GM18951 (cell line): Measurements from ENCODE around the gene CELF5.
"Not testable (repeated sequence)": the region's sequence is repeated elsewhere in the genome, so short reads cannot be mapped to it uniquely, and the experiment has no call there.

ENCODE experiments used
- POLR2A ChIP-seq: IDR thresholded peaks from 4 replicates; pipeline ENCODE4 v1.6.1; 2011; ENCODE audit warnings: mild to moderate bottlenecking; ENCODE audit not compliant: insufficient read length, insufficient read depth; ENCODE audit errors: extremely low read depth
- in situ Hi-C: fragments of 300-500 bp; cut with MboI; formaldehyde crosslinking; loops from one replicate; pipeline ENCODE4 v1.12.0; 2022; ENCODE audit warnings: low sequenced_read_pairs, mixed read lengths, inconsistent platforms; ENCODE audit not compliant: unreplicated experiment

CELF5 gene

DNA sequence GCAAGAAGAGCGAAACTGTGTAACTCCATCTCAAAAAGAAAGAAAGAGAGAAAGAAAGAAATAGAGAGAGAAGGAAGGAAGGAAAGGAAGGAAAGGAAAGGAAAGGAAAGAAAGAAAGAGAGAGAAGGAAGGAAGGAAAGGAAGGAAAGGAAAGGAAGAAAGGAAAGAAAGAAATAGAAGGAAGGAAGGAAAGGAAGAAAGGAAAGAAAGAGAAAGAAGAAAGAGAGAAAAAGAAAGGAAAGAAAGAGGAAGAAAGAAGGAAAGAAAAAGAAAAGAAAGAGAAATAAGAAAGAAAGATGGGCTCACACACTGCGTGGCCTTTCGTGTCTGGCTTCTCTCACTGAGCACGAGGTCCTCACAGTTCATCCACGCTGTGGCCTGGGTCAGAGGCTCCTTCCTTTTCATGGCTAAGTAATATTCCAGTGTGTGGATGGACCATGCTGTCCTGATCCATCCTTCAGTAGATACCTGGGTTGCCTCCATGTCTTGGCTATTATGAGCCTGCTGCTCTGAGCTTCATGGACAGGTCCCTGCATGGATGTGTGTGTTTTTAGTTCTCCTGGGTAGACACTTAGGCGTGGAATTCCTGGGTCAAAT, 74.5 kb downstream of the CELF5 start:
- no peak for TF ChIP-seq POLR2A
- in situ Hi-C loops = no loop called here

- in situ Hi-C loops = not testable (repeated sequence)
These were observed 76.1 kb downstream of the CELF5 start for GRCh38 chr19:3300566-3300965.

DNA sequence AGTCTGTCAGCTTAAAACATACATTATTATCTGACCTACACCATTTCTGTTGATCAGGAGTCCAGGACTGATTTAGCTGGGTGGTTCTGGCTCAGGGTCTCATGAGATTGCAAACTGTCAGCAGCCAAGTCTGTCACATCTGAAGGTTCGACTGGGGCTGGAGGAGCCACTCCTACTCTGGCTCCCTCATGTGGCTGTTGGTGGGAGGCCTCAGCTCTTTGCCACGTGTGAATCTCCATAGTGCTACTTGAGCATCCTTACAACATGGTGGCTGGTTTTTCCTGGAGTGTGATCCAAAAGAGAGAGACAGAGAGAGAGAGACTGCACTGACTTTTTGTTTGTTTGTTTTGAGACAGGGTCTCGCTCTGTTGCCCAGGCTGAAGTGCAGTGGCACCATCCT, 78.3 kb downstream of the CELF5 start:
- in situ Hi-C loops = no loop called here
- TF ChIP-seq POLR2A = no peak

GRCh38 chr19:3304871-3305423, 80.5 kb downstream of the CELF5 start:
- in situ Hi-C loops = no loop called here

GRCh38 chr19:3309724-3310123, 85.3 kb downstream of the CELF5 start:
- no peak for TF ChIP-seq POLR2A
- in situ Hi-C loops = no loop called here

More at GRCh38 chr19:3304871-3305423, 80.5 kb downstream of the CELF5 start:
- TF ChIP-seq POLR2A = no peak

DNA sequence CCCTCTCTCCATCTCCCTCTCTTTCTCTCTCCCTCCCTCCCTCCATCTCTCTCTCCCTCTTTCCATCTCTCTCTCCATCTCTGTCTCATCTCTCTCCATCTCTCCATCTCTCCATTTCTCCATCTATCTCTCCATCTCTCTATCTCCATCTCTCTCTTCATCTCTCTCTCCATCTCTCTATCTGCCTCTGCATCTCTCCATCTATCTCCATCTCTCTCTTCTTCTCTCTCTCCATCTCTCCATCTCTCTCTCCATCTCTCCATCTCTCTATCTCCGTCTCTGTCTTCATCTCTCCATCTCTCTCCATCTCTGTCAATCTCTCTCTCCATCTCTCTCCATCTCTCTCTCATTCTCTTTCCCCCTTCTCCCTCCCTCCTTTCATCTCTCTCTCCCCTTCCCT, 85.8 kb downstream of the CELF5 start:
- in situ Hi-C loops = no loop called here
- TF ChIP-seq POLR2A = no peak

GRCh38 chr19:3310711-3311110, 86.2 kb downstream of the CELF5 start:
- no peak for TF ChIP-seq POLR2A
- in situ Hi-C loops = no loop called here

GRCh38 chr19:3313199-3313575, 88.7 kb downstream of the CELF5 start:
- no peak for TF ChIP-seq POLR2A
- in situ Hi-C loops = no loop called here

DNA sequence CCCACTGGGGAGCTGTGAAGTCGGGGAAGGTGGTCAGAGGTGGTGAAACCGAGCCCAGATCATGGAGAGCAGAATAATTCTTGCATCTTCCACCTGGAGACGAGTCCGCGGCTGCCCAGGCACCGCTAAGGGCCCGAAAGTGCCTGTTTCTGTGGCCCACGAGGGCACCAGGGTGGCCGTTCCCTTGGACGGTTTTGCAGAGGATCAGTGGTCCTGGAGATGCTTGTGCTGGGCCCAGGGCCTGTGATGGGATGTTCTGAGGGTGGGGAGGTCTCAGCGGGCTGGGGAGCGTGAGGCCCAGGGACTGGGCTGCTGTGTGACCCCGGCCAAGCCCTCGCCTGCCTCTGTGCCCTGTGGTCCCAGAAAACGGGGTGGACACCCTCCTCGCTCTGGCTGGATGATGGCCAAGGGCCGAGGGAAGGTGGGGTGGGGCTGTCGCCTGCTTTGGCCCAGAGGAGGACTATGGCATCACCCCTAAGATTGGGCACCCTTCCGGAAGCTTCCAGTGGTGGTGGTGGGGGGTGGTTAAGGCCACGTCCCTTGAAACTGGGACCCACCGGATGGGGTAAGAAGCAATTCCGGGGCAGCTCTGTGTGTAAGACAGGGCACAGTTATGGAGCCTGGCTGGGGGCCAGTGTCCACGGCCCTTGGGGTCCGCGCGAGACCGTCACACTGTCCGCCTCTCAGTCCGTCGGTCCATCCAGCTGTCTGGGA, 90.7 kb downstream of the CELF5 start:
- in situ Hi-C loops = no loop called here
- no peak for TF ChIP-seq POLR2A

- no peak for TF ChIP-seq POLR2A
- in situ Hi-C loops = no loop called here
These were observed 91.2 kb downstream of the CELF5 start for GRCh38 chr19:3315676-3315973.

- in situ Hi-C loops = no loop called here
These were observed 91.7 kb downstream of the CELF5 start for GRCh38 chr19:3316132-3316648.

GRCh38 chr19:3316659-3317207, 92.3 kb downstream of the CELF5 start:
- in situ Hi-C loops = no loop called here
- TF ChIP-seq POLR2A = no peak

More at GRCh38 chr19:3316132-3316648, 91.7 kb downstream of the CELF5 start:
- TF ChIP-seq POLR2A = no peak

DNA sequence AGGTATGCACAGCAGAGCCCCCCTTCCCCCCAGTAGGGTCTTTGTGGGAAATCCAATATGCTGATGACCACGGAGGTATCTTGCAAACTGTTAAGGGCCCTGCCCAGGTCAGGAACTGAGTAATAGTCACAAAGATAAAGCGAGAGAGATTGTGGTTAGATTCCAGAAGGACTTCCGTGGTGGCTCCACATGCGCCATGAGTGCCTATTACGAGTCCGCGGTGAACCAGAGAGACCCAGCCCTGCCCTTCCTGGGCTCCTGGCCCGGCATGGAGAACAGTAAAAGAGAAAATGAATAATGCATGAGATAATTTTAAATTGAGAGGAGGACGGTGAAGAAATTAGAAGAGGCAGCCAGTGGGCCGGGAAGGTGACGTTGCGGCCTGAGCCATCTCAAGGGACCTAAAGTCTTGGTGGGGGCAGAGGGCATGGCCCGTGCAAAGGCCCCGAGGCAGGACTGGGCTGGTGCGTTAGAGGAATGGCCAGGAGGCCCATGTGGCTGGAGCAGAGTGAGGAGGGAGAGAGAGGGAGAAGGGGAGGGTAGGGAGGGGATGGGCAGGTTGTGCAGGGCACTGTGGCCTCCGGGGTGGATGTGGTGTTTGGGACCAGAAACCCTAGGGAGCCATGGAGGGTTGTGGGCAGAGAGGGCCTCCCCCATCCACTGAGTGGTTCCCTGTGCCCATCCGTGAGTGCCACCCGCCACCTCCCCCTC, 95.3 kb downstream of the CELF5 start:
- no peak for TF ChIP-seq POLR2A
- in situ Hi-C loops = no loop called here
